LNCAP (cell line): Measurements from ENCODE around the gene SZT2.

Experiments
- TF ChIP-seq, protein P1 (sequence below): fragments of 450-650 bp; IDR thresholded peaks from 2 replicates; pipeline ENCODE4 v1.5.1; 2017; ENCODE audit warnings: mild to moderate bottlenecking

SZT2 gene

GRCh38 chr1:43469932-43470331, 80.2 kb downstream of the SZT2 start:
- TF ChIP-seq, protein P1, sequence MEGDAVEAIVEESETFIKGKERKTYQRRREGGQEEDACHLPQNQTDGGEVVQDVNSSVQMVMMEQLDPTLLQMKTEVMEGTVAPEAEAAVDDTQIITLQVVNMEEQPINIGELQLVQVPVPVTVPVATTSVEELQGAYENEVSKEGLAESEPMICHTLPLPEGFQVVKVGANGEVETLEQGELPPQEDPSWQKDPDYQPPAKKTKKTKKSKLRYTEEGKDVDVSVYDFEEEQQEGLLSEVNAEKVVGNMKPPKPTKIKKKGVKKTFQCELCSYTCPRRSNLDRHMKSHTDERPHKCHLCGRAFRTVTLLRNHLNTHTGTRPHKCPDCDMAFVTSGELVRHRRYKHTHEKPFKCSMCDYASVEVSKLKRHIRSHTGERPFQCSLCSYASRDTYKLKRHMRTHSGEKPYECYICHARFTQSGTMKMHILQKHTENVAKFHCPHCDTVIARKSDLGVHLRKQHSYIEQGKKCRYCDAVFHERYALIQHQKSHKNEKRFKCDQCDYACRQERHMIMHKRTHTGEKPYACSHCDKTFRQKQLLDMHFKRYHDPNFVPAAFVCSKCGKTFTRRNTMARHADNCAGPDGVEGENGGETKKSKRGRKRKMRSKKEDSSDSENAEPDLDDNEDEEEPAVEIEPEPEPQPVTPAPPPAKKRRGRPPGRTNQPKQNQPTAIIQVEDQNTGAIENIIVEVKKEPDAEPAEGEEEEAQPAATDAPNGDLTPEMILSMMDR = no peak

DNA sequence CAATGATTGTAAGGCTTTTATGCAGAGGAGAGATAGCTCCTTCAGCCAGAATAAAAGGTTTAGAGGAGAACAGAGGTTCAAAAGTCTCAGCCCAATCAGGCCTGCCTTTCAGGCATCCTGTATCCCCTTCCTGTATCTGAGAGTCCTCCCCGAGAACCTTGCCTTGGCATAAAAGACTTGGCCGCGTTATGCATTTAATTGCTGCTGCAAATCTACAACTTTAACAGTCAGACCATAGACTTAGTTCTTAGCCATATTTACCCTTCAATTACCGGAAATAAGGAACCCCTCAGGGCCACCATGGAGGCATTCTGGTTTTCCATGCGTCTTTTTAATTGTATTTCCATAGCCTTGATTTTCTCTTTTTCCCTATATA, 82.4 kb downstream of the SZT2 start:
- TF ChIP-seq, protein P1 = no peak

- TF ChIP-seq, protein P1 = no peak
These were observed 83.8 kb downstream of the SZT2 start for GRCh38 chr1:43473463-43473862.

DNA sequence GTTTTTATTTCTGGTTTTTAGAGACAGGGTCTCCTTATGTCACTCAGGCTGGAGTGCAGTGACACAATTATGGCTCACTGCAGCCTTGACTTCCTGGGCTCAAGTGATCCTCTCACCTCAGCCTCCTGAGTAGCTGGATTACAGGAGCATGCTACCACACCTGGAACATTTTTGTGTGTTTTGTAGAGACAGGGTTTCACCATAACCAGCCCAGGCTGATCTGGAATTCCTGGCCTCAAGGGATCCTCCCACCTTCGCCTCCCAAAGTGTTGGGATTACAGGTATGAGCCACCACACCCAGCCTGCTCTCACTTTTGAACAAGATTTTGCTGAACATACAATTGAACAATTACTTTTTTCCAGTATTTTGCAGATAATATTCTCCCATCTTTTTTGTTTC, 88.0 kb downstream of the SZT2 start:
- TF ChIP-seq, protein P1 = no peak

DNA sequence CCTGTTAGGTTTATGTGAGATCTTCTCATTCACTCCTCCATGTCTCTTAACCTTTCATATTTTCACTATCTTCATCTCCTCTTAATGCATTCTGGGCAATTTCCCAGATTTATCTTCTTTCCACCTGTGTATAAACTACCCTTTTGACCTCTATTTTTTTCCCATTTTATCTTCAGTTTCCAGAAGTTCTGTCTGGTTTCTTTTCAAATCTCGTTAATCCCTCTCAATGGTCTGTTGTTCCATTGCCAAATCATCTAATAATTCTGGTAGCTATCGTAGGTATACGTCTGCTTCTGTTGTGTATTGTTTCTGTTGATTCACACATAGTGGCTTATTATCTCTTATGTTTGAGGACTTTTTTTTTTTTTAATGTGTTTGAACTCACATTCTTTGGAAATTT, 89.7 kb downstream of the SZT2 start:
- TF ChIP-seq, protein P1 = no peak

- TF ChIP-seq, protein P1 = no peak
These were observed 91.8 kb downstream of the SZT2 start for GRCh38 chr1:43481491-43481890.

GRCh38 chr1:43482215-43482614, 92.5 kb downstream of the SZT2 start:
- TF ChIP-seq, protein P1 = no peak

GRCh38 chr1:43484367-43484766, 94.7 kb downstream of the SZT2 start:
- TF ChIP-seq, protein P1 = no peak
